Measurements from ENCODE around the gene BCL2L1.
"Not testable (repeated sequence)": the region's sequence is repeated elsewhere in the genome, so short reads cannot be mapped to it uniquely, and the experiment has no call there.

BCL2L1 gene

GRCh38 chr20:31722257-31723068, at the start of gene BCL2L1:
Gene BCL2L1, minus strand, starts transcription at chr20:31722868. Its CDS starts 650 bp downstream, at chr20:31722218.
- peak; percentile 65 for DNase-seq

- no peak for DNase-seq
Measured at GRCh38 chr20:31770243-31770642, 47.6 kb upstream of the BCL2L1 start.

GRCh38 chr20:31769681-31770080, 47.0 kb upstream of the BCL2L1 start:
- DNase-seq = no peak

- DNase-seq = no peak
Measured at GRCh38 chr20:31767805-31768204, 45.1 kb upstream of the BCL2L1 start.

- DNase-seq = no peak
Measured at GRCh38 chr20:31764641-31765305, 42.1 kb upstream of the BCL2L1 start.

- DNase-seq = no peak
Measured at GRCh38 chr20:31760519-31761240, 38.0 kb upstream of the BCL2L1 start.

GRCh38 chr20:31759836-31760518, 37.3 kb upstream of the BCL2L1 start:
- DNase-seq = no peak

- DNase-seq = no peak
Measured at GRCh38 chr20:31758991-31759390, 36.3 kb upstream of the BCL2L1 start.

- DNase-seq = no peak
Measured at GRCh38 chr20:31758521-31758920, 35.9 kb upstream of the BCL2L1 start.

- DNase-seq = no peak
Measured at GRCh38 chr20:31757254-31757653, 34.6 kb upstream of the BCL2L1 start.

GRCh38 chr20:31751126-31751525, 28.5 kb upstream of the BCL2L1 start:
- DNase-seq = no peak

GRCh38 chr20:31749223-31749622, 26.6 kb upstream of the BCL2L1 start:
- DNase-seq = no peak

GRCh38 chr20:31747640-31748039, 25.0 kb upstream of the BCL2L1 start:
- no peak for DNase-seq

GRCh38 chr20:31747028-31747427, 24.4 kb upstream of the BCL2L1 start:
- DNase-seq = not testable (repeated sequence)

GRCh38 chr20:31746068-31746878, 23.6 kb upstream of the BCL2L1 start:
- DNase-seq = no peak

- DNase-seq = no peak
Measured at GRCh38 chr20:31740656-31741323, 18.1 kb upstream of the BCL2L1 start.

GRCh38 chr20:31740208-31740607, 17.5 kb upstream of the BCL2L1 start:
- DNase-seq = no peak

GRCh38 chr20:31739550-31739977, 16.9 kb upstream of the BCL2L1 start:
- DNase-seq = no peak

GRCh38 chr20:31738729-31739549, 16.3 kb upstream of the BCL2L1 start, which contains the start of gene TPX2:
Gene TPX2, plus strand, starts transcription at chr20:31739290. Its CDS starts 18,187 bp downstream, at chr20:31757477.
- peak; percentile 94 for DNase-seq

- no peak for DNase-seq
Measured at GRCh38 chr20:31731321-31731717, 8.7 kb upstream of the BCL2L1 start.
